Tibial nerve (tissue), 4 donors: ENCODE results near the gene NPFFR1.

ENCODE experiments used
- CTCF ChIP-seq, 5 experiments: fragments of 200-600 bp in 3 of 5; fragments of 450-650 bp in 2 of 5; sonication (generic) in 3 of 5; IDR thresholded peaks; one replicate each; pipeline ENCODE4 v1.5.1; 2016 to 2019; ENCODE audit warnings: antibody characterized with exemption in 5 of 5, mild to moderate bottlenecking in 3 of 5, moderate library complexity in 2 of 5
- EP300 ChIP-seq, 2 donors: sonication (generic); formaldehyde crosslinking; IDR thresholded peaks; one replicate each; pipeline ENCODE4 v1.6.1; 2017; ENCODE audit warnings: antibody characterized with exemption in 2 of 2, mild to moderate bottlenecking in 1 of 2

- TF ChIP-seq CTCF (IDR thresholded peaks at IDR 0.05) (no peak), EP300 (IDR thresholded peaks at IDR 0.05) (no peak)
These were observed 1.0 kb upstream of the NPFFR1 start for GRCh38 chr10:70284542-70285475.
